H1 (cell line): Measurements from ENCODE around the gene PKP1. TPM values are rescaled to one million over a fixed set of nuclear protein-coding genes. Genes with fewer than 3 reads are reported as not detected.

ENCODE experiments used
- CTCF ChIA-PET: fragments of 300-600 bp; sonication (Branson Sonifier 250); formaldehyde crosslinking; loops from one replicate; lab custom pipeline; 2021; ENCODE audit not compliant: partially characterized antibody; lab: Charles Lee
- POLR2A ChIA-PET: fragments of 300-600 bp; sonication (Branson Sonifier 250); formaldehyde crosslinking; loops from one replicate; lab custom pipeline; 2021; ENCODE audit warnings: inconsistent platforms; ENCODE audit not compliant: partially characterized antibody; lab: Charles Lee
- DNase-seq, 2 experiments: peaks; one replicate each; pipeline versions ENCODE4 v3.0.0 to v3.0.0-alpha.2; 2010 to 2022; ENCODE audit warnings: low spot score in 2 of 2, low read depth in 1 of 2, mixed read lengths in 1 of 2
- FAIRE-seq: peaks from 2 replicates; lab custom pipeline; 2011; peaks lifted over from hg19 to GRCh38; lab: Jason Lieb, UNC
- H2AFZ ChIP-seq: 2 replicates; pipeline ENCODE4 v1.8.1; 2012; ENCODE audit warnings: low read length, inconsistent platforms
- H2AK5ac ChIP-seq: 2 replicates; pipeline ENCODE4 v1.6.1; 2013; ENCODE audit warnings: low read depth, low read length
- H2BK120ac ChIP-seq: replicated peaks from 2 replicates; pipeline ENCODE3; 2013; ENCODE audit warnings: low read depth, low read length, inconsistent platforms
- H2BK12ac ChIP-seq: 2 replicates; pipeline ENCODE4 v1.6.1; 2013; ENCODE audit warnings: low read depth, low read length
- H2BK15ac ChIP-seq: 2 replicates; pipeline ENCODE4 v1.6.1; 2013; ENCODE audit warnings: low read length
- H2BK20ac ChIP-seq: 2 replicates; pipeline ENCODE4 v1.6.1; 2013; ENCODE audit warnings: low read length
- H2BK5ac ChIP-seq: 2 replicates; pipeline ENCODE4 v1.6.1; 2013; ENCODE audit warnings: low read depth, low read length
- H3K14ac ChIP-seq: 2 replicates; pipeline ENCODE4 v1.6.1; 2013; ENCODE audit warnings: inconsistent platforms; ENCODE audit not compliant: insufficient read length
- H3K18ac ChIP-seq: 2 replicates; pipeline ENCODE4 v1.6.1; 2013; ENCODE audit warnings: low read length; ENCODE audit errors: extremely low read depth
- H3K23ac ChIP-seq: 2 replicates; pipeline ENCODE4 v1.6.1; 2013; ENCODE audit warnings: inconsistent platforms; ENCODE audit not compliant: insufficient read length
- H3K23me2 ChIP-seq: 2 replicates; pipeline ENCODE4 v1.6.1; 2013; ENCODE audit warnings: low read depth, low read length
- H3K27ac ChIP-seq: 2 replicates; pipeline ENCODE4 v1.6.1; 2011; ENCODE audit warnings: low read depth, low read length, inconsistent platforms
- H3K27me3 ChIP-seq, 4 experiments: replicated peaks in 1 of 4; 1 replicate in 1 of 4; 2 replicates in 3 of 4; pipeline versions ENCODE4 v1.6.1 to v1.8.1; 2011 to 2013; ENCODE audit warnings: low read length in 3 of 4, mild to moderate bottlenecking in 3 of 4, inconsistent platforms in 2 of 4, mixed read lengths in 2 of 4, moderate library complexity in 1 of 4; ENCODE audit not compliant: control insufficient read depth in 3 of 4, insufficient read depth in 3 of 4; ENCODE audit errors: extremely low read depth in 1 of 4
- H3K36me3 ChIP-seq, 4 experiments: 2 replicates each; pipeline versions ENCODE4 v1.6.1 to v1.8.1; 2011 to 2013; ENCODE audit warnings: mild to moderate bottlenecking in 4 of 4, low read length in 3 of 4, moderate library complexity in 2 of 4, control low read depth in 1 of 4, inconsistent platforms in 1 of 4; ENCODE audit not compliant: insufficient read depth in 4 of 4, control insufficient read depth in 2 of 4
- H3K4ac ChIP-seq: replicated peaks from 2 replicates; pipeline ENCODE3; 2013; ENCODE audit warnings: low read length, low read depth, mixed read lengths, inconsistent platforms; ENCODE audit not compliant: insufficient read length
- H3K4me1 ChIP-seq, 4 experiments: replicated peaks in 1 of 4; 1 replicate in 1 of 4; 2 replicates in 3 of 4; pipeline versions ENCODE4 v1.6.1 to v1.8.1; 2011 to 2013; ENCODE audit warnings: low read length in 3 of 4, inconsistent platforms in 2 of 4, mixed read lengths in 1 of 4; ENCODE audit not compliant: insufficient read depth in 4 of 4, control insufficient read depth in 3 of 4
- H3K4me2 ChIP-seq, 2 experiments: 2 replicates each; pipeline versions ENCODE4 v1.6.1 to v1.8.1; 2011 to 2013; ENCODE audit warnings: low read depth in 2 of 2, low read length in 2 of 2, control low read depth in 1 of 2, inconsistent platforms in 1 of 2, mild to moderate bottlenecking in 1 of 2; ENCODE audit not compliant: insufficient read depth in 1 of 2
- H3K4me3 ChIP-seq, 4 experiments: fragments of 200-600, 300-600 bp in 1 of 4; sonication (generic), shearing (Covaris generic), sonication (Bioruptor Twin) in 1 of 4; 2 replicates each; pipeline versions ENCODE4 v1.5.1 to v1.8.1; 2011 to 2016; ENCODE audit warnings: low read length in 4 of 4, low read depth in 3 of 4, control low read depth in 2 of 4, inconsistent platforms in 2 of 4, mild to moderate bottlenecking in 2 of 4, mixed read lengths in 1 of 4, moderate library complexity in 1 of 4; ENCODE audit not compliant: insufficient read depth in 2 of 4; ENCODE audit errors: extremely low read depth in 1 of 4
- H3K56ac ChIP-seq: replicated peaks from 2 replicates; pipeline ENCODE3; 2013; ENCODE audit warnings: low read depth, mild to moderate bottlenecking, mixed read lengths, low read length, inconsistent platforms; ENCODE audit not compliant: insufficient read length
- H3K79me1 ChIP-seq: 2 replicates; pipeline ENCODE4 v1.6.1; 2013; ENCODE audit warnings: low read depth, low read length, control low read depth
- H3K79me2 ChIP-seq, 2 experiments: 2 replicates each; pipeline versions ENCODE4 v1.6.1 to v1.8.1; 2012 to 2013; ENCODE audit warnings: low read length in 2 of 2, mild to moderate bottlenecking in 2 of 2, inconsistent platforms in 1 of 2; ENCODE audit not compliant: insufficient read depth in 2 of 2, control insufficient read depth in 1 of 2
- H3K9ac ChIP-seq, 4 experiments: replicated peaks in 1 of 4; 1 replicate in 1 of 4; 2 replicates in 3 of 4; pipeline versions ENCODE4 v1.6.1 to v1.8.1; 2011 to 2013; ENCODE audit warnings: low read depth in 3 of 4, low read length in 3 of 4, control low read depth in 2 of 4, mild to moderate bottlenecking in 2 of 4, moderate library complexity in 2 of 4, inconsistent platforms in 1 of 4; ENCODE audit errors: extremely low read depth in 1 of 4
- H3K9me3 ChIP-seq, 2 experiments: 2 replicates each; pipeline versions ENCODE4 v1.6.1 to v1.8.1; 2012 to 2013; ENCODE audit warnings: mild to moderate bottlenecking in 2 of 2, moderate library complexity in 2 of 2, control low read depth in 1 of 2, inconsistent platforms in 1 of 2, low read depth in 1 of 2, low read length in 1 of 2, mixed read lengths in 1 of 2; ENCODE audit not compliant: insufficient read depth in 2 of 2
- H4K20me1 ChIP-seq, 2 experiments: replicated peaks in 1 of 2; 2 replicates each; pipeline versions ENCODE3 to v1.8.1; 2011 to 2013; ENCODE audit warnings: inconsistent platforms in 2 of 2, low read length in 2 of 2, mild to moderate bottlenecking in 1 of 2; ENCODE audit not compliant: insufficient read depth in 2 of 2, control insufficient read depth in 1 of 2
- H4K5ac ChIP-seq: 2 replicates; pipeline ENCODE4 v1.6.1; 2013; ENCODE audit warnings: low read length, low read depth, mixed read lengths, inconsistent platforms; ENCODE audit not compliant: insufficient read length
- H4K8ac ChIP-seq: 2 replicates; pipeline ENCODE4 v1.8.0; 2013; ENCODE audit warnings: mild to moderate bottlenecking, moderate library complexity, low read length, inconsistent platforms; ENCODE audit not compliant: insufficient read depth; ENCODE audit errors: extremely low read depth
- H4K91ac ChIP-seq: replicated peaks from 2 replicates; pipeline ENCODE3; 2013; ENCODE audit warnings: low read length, mixed read lengths, inconsistent platforms; ENCODE audit not compliant: insufficient read length
- ATF2 ChIP-seq: IDR thresholded peaks from 2 replicates; pipeline ENCODE4 v1.6.1; 2012; ENCODE audit warnings: low read length, inconsistent platforms
- E2F6 ChIP-seq: IDR thresholded peaks from 2 replicates; pipeline ENCODE4 v1.6.1; 2012; ENCODE audit warnings: inconsistent platforms
- EP300 ChIP-seq, 2 experiments: IDR thresholded peaks; 1 replicate in 1 of 2; 2 replicates in 1 of 2; pipeline ENCODE4 v1.6.1; 2011 to 2012; ENCODE audit warnings: low read depth in 2 of 2, low read length in 2 of 2, mild to moderate bottlenecking in 2 of 2, borderline replicate concordance in 1 of 2, inconsistent platforms in 1 of 2, moderate library complexity in 1 of 2
- EZH2 ChIP-seq: fragments of 200-600 bp; sonication (generic); IDR thresholded peaks from 2 replicates; pipeline ENCODE4 v1.7.1; 2012; ENCODE audit warnings: low read depth, mild to moderate bottlenecking, moderate library complexity, low read length, inconsistent platforms; ENCODE audit not compliant: severe bottlenecking
- SIX5 ChIP-seq: IDR thresholded peaks from 2 replicates; pipeline ENCODE4 v1.6.1; 2011; ENCODE audit warnings: mild to moderate bottlenecking, low read depth, low read length
- SP4 ChIP-seq: IDR thresholded peaks from 2 replicates; pipeline ENCODE4 v1.6.1; 2012; ENCODE audit warnings: low read length, inconsistent platforms
- SUZ12 ChIP-seq: fragments of 200-600 bp; sonication (generic); IDR thresholded peaks from 2 replicates; pipeline ENCODE4 v1.6.1; 2012; ENCODE audit warnings: mild to moderate bottlenecking, inconsistent platforms, low read length, moderate library complexity, mixed read lengths
- USF2 ChIP-seq: IDR thresholded peaks from 2 replicates; pipeline ENCODE4 v1.6.1; 2011; ENCODE audit warnings: low read length, improper control_type of control experiment
- WGBS, 2 experiments: shearing (Covaris generic) in 1 of 2; methylation state at CpG; one replicate each; pipeline versions ENCODE4 v1.1.6 to v1.1.7; 2013 to 2015; ENCODE audit warnings: low lambda C conversion rate in 2 of 2, mixed read lengths in 2 of 2, inconsistent platforms in 1 of 2, low coverage in 1 of 2, missing lambda C conversion rate in 1 of 2; ENCODE audit not compliant: insufficient replicate concordance in 2 of 2, insufficient coverage in 1 of 2, insufficient read length in 1 of 2; ENCODE audit errors: extremely low coverage in 1 of 2, missing lambda C conversion rate in 1 of 2; 5-methylcytosine and 5-hydroxymethylcytosine counted together
- polyA plus RNA-seq, 7 experiments: library from polyadenylated mRNA; depleted of rRNA in 3 of 7; stranded (reverse) in 5 of 7; unstranded in 2 of 7; fragments of >200 nt in 5 of 7; fragments of 200-250 nt in 2 of 7; gene quantifications; 1 replicate in 5 of 7; 2 replicates in 1 of 7; 4 replicates in 1 of 7; pipeline versions ENCODE4 v1.2.1 to v1.2.3, GENCODE V29; 2011 to 2013; ENCODE audit warnings: missing spikeins in 2 of 7, mixed read lengths in 2 of 7
- total RNA-seq: library from RNA; stranded (reverse); fragmentation: NEBNext Ultra II Directional; extraction: Animal tissue kit (Norgen Biotek cat#: 25700); gene quantifications from 2 replicates; pipeline ENCODE4 v1.2.1, GENCODE V29; 2021
- TF ChIP-seq, protein P1 (sequence below): IDR thresholded peaks from 2 replicates; pipeline ENCODE4 v1.6.1; 2012; ENCODE audit warnings: inconsistent platforms

Gene PKP1
- total and polyA plus RNA-seq, 2 of the 8 experiments (the other 6 are each of a cell fraction or from before 2014, with no cell fraction given) = 0.21 to 0.95 TPM

DNA sequence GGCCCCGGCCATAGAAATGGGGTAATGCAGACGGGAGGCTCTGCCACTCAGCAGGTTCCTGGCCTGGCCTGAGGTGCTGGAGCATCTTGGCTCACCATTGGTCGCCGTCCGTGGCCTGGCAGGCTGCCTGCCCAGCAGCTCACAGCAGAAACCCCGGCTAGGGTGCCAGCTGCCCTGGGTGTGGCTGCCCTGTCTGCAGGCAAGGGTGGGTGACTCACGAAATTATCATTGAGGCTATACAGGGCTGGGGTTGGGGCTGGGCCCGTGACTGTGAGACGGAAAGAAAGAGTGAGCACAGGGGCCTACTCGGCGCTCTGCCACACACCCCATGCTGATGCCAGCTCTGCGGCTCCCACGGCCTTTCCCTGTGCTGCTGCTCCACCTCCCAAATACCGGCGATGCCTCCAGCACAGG, 8.0 kb upstream of the PKP1 start:
- Histone ChIP-seq H3K4me3 (no peak overlapping the region), H3K56ac (no peak overlapping the region), H3K23me2 (no peaks in the 10 kb centered on the region), H3K79me2 (no peaks in the 10 kb centered on the region), H3K9ac (no peak overlapping the region), H2BK20ac (no peak overlapping the region), H4K20me1 (no peaks in the 10 kb centered on the region), H4K91ac (no peak overlapping the region), H3K18ac (no peak overlapping the region), H3K79me1 (no peaks in the 10 kb centered on the region), H3K27ac (no peak overlapping the region), H3K4ac (no peak overlapping the region), H4K8ac (no peak overlapping the region), H3K4me2 (no peak overlapping the region), H3K9me3 (no peaks in the 10 kb centered on the region), H3K36me3 (no peaks in the 10 kb centered on the region), H3K4me1 (peaks cover 0 to 4% (median 0%) of the 10 kb centered on the region in 4 experiments; a peak in 2 of 7 replicates), H4K5ac (no peak overlapping the region), H2BK5ac (no peak overlapping the region), H2AK5ac (no peak overlapping the region), H2BK120ac (no peak overlapping the region), H3K23ac (no peak overlapping the region), H2BK15ac (no peak overlapping the region), H3K27me3 (peaks cover 0 to 3% (median 0%) of the 10 kb centered on the region in 4 experiments; a peak in 1 of 7 replicates), H2AFZ (no peak overlapping the region), H2BK12ac (no peak overlapping the region), H3K14ac (no peak overlapping the region)
- DNase-seq (no peak), FAIRE-seq (no peak)
- ChIA-PET POLR2A (no interaction called here), CTCF (interaction anchor here (0.7 to 3.9 kb wide), 13 partner anchors 9 to 269 kb away, joined by 3 to 21 read pairs (median 6); no protein-coding TSS in a partner anchor)
- 88% methylated on average over 12 of the region's 15 CpGs; no CpG with 5 or more reads in 1 of the 2 experiments for WGBS, 2 experiments
- TF ChIP-seq USF2 = no peak
- TF ChIP-seq EZH2 = no peak
- TF ChIP-seq SP4 = no peak
- TF ChIP-seq SIX5 = no peak
- TF ChIP-seq ATF2 = no peak
- TF ChIP-seq SUZ12 = no peak
- TF ChIP-seq EP300 (IDR thresholded peaks at IDR 0.05; ENCODE audit: borderline replicate concordance in 1 of 2, low read depth in 2 of 2, low read length in 2 of 2) = no peak
- TF ChIP-seq E2F6 = no peak
- TF ChIP-seq, protein P1, sequence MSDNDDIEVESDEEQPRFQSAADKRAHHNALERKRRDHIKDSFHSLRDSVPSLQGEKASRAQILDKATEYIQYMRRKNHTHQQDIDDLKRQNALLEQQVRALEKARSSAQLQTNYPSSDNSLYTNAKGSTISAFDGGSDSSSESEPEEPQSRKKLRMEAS = no peak
